ENCODE measurements around the gene CELF4.
A peak's percentile ranks its signal among the peaks of the same experiment; 100 is the strongest.

Gene CELF4

GRCh38 chr18:37284260-37284659 is 281.3 kb downstream of the CELF4 start:
- no peak for TF ChIP-seq CTCF (conservative IDR thresholded peaks at IDR 0.05; ENCODE audit: low read length)

GRCh38 chr18:37282386-37283037 is 283.1 kb downstream of the CELF4 start:
- DNase-seq (ENCODE audit: low read depth), result no peak
- H3K4me3 ChIP-seq (ENCODE audit: low read length), result no peak overlapping the region
- TF ChIP-seq CTCF (conservative IDR thresholded peaks at IDR 0.05; ENCODE audit: low read length), result peak; percentile 36

More at GRCh38 chr18:37284260-37284659, 281.3 kb downstream of the CELF4 start:
- no peak for DNase-seq (ENCODE audit: low read depth)
- no peak overlapping the region for H3K4me3 ChIP-seq (ENCODE audit: low read length)

GRCh38 chr18:37280701-37281393 is 284.8 kb downstream of the CELF4 start:
- no peak for TF ChIP-seq CTCF (conservative IDR thresholded peaks at IDR 0.05; ENCODE audit: low read length)
- DNase-seq (ENCODE audit: low read depth), result no peak
- H3K4me3 ChIP-seq (ENCODE audit: low read length), result no peak overlapping the region

GRCh38 chr18:37277804-37278203 is 287.8 kb downstream of the CELF4 start:
- no peak for TF ChIP-seq CTCF (conservative IDR thresholded peaks at IDR 0.05; ENCODE audit: low read length)
- H3K4me3 ChIP-seq (ENCODE audit: low read length), result no peak overlapping the region
- DNase-seq (ENCODE audit: low read depth), result no peak

GRCh38 chr18:37276111-37276890 is 289.3 kb downstream of the CELF4 start:
- no peak for DNase-seq (ENCODE audit: low read depth)
- TF ChIP-seq CTCF (conservative IDR thresholded peaks at IDR 0.05; ENCODE audit: low read length), result no peak
- H3K4me3 ChIP-seq (ENCODE audit: low read length), result no peak overlapping the region

- H3K4me3 ChIP-seq (ENCODE audit: low read length), result no peak overlapping the region
- DNase-seq (ENCODE audit: low read depth), result no peak
- TF ChIP-seq CTCF (conservative IDR thresholded peaks at IDR 0.05; ENCODE audit: low read length), result no peak
Observed at GRCh38 chr18:37275237-37275741, 290.3 kb downstream of the CELF4 start.

Measured in AG10803 (cell line).